Smooth muscle cell (in vitro differentiated cells): Measurements from ENCODE around the gene KIF23. TPM values are rescaled to one million over a fixed set of nuclear protein-coding genes. Genes with fewer than 3 reads are reported as not detected.

ENCODE experiments used
- DNase-seq: peaks from one replicate; lab custom pipeline; 2025; ENCODE audit not compliant: unreplicated experiment; lab: John Stamatoyannopoulos, UW
- H2AFZ ChIP-seq: fragments of 200-600 bp; sonication (generic); 2 replicates; pipeline ENCODE4 v1.6.0; 2016; ENCODE audit warnings: antibody characterized with exemption, low read depth, mild to moderate bottlenecking
- H3F3A ChIP-seq: fragments of 200-600 bp; sonication (generic); 2 replicates; pipeline ENCODE4 v1.6.0; 2017; ENCODE audit warnings: antibody characterized with exemption, low read depth
- H3K27ac ChIP-seq: fragments of 200-600 bp; sonication (generic); 2 replicates; pipeline ENCODE4 v1.5.1; 2016; ENCODE audit warnings: low read depth, mild to moderate bottlenecking
- H3K27me3 ChIP-seq: fragments of 200-600 bp; sonication (generic); 2 replicates; pipeline ENCODE4 v1.6.1; 2016; ENCODE audit warnings: low read depth, mild to moderate bottlenecking
- H3K36me3 ChIP-seq: fragments of 200-600 bp; sonication (generic); 2 replicates; pipeline ENCODE4 v1.5.1; 2016; ENCODE audit warnings: low read depth
- H3K4me1 ChIP-seq: fragments of 200-600 bp; sonication (generic); 2 replicates; pipeline ENCODE4 v1.5.1; 2016; ENCODE audit warnings: low read depth
- H3K4me2 ChIP-seq: fragments of 200-600 bp; sonication (generic); 2 replicates; pipeline ENCODE4 v1.6.0; 2016; ENCODE audit warnings: mild to moderate bottlenecking
- H3K4me3 ChIP-seq: fragments of 200-600 bp; sonication (generic); 2 replicates; pipeline ENCODE4 v1.5.1; 2016; ENCODE audit warnings: mild to moderate bottlenecking
- H3K79me2 ChIP-seq: fragments of 200-600 bp; sonication (generic); 2 replicates; pipeline ENCODE4 v1.6.0; 2016; ENCODE audit warnings: low read depth, mild to moderate bottlenecking
- H3K9ac ChIP-seq: fragments of 200-600 bp; sonication (generic); 2 replicates; pipeline ENCODE4 v1.6.0; 2016; ENCODE audit warnings: low read depth
- H3K9me3 ChIP-seq: fragments of 200-600 bp; sonication (generic); replicated peaks from 2 replicates; pipeline ENCODE4 v1.5.1; 2016; ENCODE audit warnings: low read depth
- H4K20me1 ChIP-seq: fragments of 200-600 bp; sonication (generic); 2 replicates; pipeline ENCODE4 v1.6.0; 2016; ENCODE audit warnings: low read depth
- CTCF ChIP-seq: fragments of 200-600 bp; sonication (generic); IDR thresholded peaks from 2 replicates; pipeline ENCODE4 v1.5.1; 2017; ENCODE audit warnings: borderline replicate concordance, mild to moderate bottlenecking, antibody characterized with exemption; ENCODE audit not compliant: insufficient read depth, poor library complexity, severe bottlenecking
- WGBS: methylation state at CpG from one replicate; pipeline ENCODE4 v1.1.7; 2016; ENCODE audit warnings: low lambda C conversion rate; 5-methylcytosine and 5-hydroxymethylcytosine counted together
- polyA plus RNA-seq: library from polyadenylated mRNA; unstranded; fragments of >200 nt; fragmentation: Nextera tagmentation; extraction: Ambion mirVana; gene quantifications from 2 replicates; pipeline ENCODE4 v1.2.1, GENCODE V29; 2016
- total RNA-seq: library from RNA; depleted of rRNA; stranded (reverse); fragments of >200 nt; gene quantifications from 2 replicates; pipeline ENCODE4 v1.2.3, GENCODE V29; 2014

The KIF23 gene
- total and polyA plus RNA-seq, 2 experiments from 2014 or later: 14.3 to 44.1 TPM

DNA sequence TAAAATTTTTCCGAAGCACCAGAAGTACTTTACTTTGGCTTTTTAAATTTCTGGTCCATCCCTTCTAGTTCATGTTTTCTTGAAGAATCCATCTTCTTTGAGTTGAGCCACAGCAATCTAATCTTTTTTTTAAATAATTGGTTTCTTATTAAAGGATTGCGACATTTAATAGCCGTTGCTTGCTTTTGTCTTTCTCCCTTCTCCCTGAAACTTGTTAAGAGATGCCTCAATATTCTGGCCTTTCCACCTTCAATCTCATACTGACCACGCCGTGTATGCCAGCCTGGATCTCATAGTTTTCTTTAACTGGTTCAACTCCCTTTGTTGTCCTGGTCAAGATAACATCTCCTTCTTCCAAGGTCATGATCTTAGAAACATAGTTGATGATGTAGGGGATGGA, 20.1 kb downstream of the KIF23 start:
- no peak overlapping the region for H3K4me2 ChIP-seq
- WGBS: 91% methylated on average over 5 of the region's 5 CpGs
- no peaks in the 10 kb centered on the region for H3F3A ChIP-seq
- H3K4me1 ChIP-seq: no peaks in the 10 kb centered on the region
- H3K4me3 ChIP-seq: no peak overlapping the region
- H3K9me3 ChIP-seq: no peaks in the 10 kb centered on the region
- peaks cover 7% of the 10 kb centered on the region for H3K36me3 ChIP-seq
- H4K20me1 ChIP-seq: no peaks in the 10 kb centered on the region
- DNase-seq: no peak
- no peak overlapping the region for H3K9ac ChIP-seq
- no peak for TF ChIP-seq CTCF
- H3K79me2 ChIP-seq: no peaks in the 10 kb centered on the region
- H3K27ac ChIP-seq: no peak overlapping the region
- H3K27me3 ChIP-seq: no peaks in the 10 kb centered on the region
- H2AFZ ChIP-seq: no peak overlapping the region

DNA sequence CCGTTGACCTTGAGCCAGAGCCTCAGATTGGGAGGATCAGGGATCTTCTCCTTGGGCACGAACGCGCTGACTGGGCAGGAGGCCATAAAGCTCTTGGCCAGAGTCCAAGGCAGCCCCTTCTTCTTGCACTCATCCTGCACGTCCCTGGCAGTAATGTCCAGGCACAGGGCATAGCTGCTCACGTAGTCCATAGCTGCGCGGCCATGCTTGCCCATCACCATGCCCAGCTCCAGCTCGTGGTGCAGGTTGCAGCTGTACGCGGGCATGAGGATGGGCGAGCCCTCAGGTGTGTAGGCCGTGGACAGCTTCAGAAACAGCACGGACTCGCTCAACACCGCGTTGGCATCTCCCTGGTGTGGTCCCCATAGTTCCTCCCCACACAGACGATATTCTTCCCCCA, 20.5 kb downstream of the KIF23 start:
- H4K20me1 ChIP-seq: no peaks in the 10 kb centered on the region
- no peak for TF ChIP-seq CTCF
- DNase-seq: no peak
- H3K9me3 ChIP-seq: no peaks in the 10 kb centered on the region
- WGBS: over 99% methylated on average over 18 of the region's 18 CpGs
- no peaks in the 10 kb centered on the region for H3K79me2 ChIP-seq
- no peaks in the 10 kb centered on the region for H3K27me3 ChIP-seq
- peaks cover 3% of the 10 kb centered on the region for H3K36me3 ChIP-seq
- H3K4me2 ChIP-seq: no peak overlapping the region
- no peak overlapping the region for H3K4me3 ChIP-seq
- H3K27ac ChIP-seq: no peak overlapping the region
- no peak overlapping the region for H2AFZ ChIP-seq
- H3K9ac ChIP-seq: no peak overlapping the region
- H3K4me1 ChIP-seq: no peaks in the 10 kb centered on the region
- no peaks in the 10 kb centered on the region for H3F3A ChIP-seq

DNA sequence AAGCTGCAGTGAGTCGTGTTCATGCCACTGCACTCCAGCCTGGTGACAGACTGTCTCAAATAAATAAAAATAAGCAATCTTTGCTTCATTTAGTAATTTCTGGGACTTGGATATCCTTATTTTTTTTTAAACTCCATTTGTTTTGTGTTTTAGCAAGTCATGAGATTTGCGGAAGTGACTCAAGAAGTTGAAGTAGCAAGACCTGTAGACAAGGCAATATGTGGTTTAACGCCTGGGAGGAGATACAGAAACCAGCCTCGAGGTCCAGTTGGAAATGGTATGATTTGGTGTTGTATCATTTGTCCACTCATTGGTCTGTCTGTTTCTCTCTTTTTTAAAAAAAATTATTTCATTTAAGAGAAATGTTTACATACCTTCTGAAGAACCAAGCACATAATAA, 21.8 kb downstream of the KIF23 start:
- no peak overlapping the region for H3K9ac ChIP-seq
- H3K27ac ChIP-seq: no peak overlapping the region
- no peaks in the 10 kb centered on the region for H3F3A ChIP-seq
- TF ChIP-seq CTCF: no peak
- WGBS: 98% methylated on average over 4 of the region's 4 CpGs
- no peaks in the 10 kb centered on the region for H3K27me3 ChIP-seq
- no peak for DNase-seq
- no peak overlapping the region for H2AFZ ChIP-seq
- no peaks in the 10 kb centered on the region for H3K79me2 ChIP-seq
- H3K9me3 ChIP-seq: no peaks in the 10 kb centered on the region
- H3K4me3 ChIP-seq: no peak overlapping the region
- no peaks in the 10 kb centered on the region for H3K4me1 ChIP-seq
- no peak overlapping the region for H3K4me2 ChIP-seq
- H4K20me1 ChIP-seq: no peaks in the 10 kb centered on the region
- peaks cover 3% of the 10 kb centered on the region for H3K36me3 ChIP-seq

DNA sequence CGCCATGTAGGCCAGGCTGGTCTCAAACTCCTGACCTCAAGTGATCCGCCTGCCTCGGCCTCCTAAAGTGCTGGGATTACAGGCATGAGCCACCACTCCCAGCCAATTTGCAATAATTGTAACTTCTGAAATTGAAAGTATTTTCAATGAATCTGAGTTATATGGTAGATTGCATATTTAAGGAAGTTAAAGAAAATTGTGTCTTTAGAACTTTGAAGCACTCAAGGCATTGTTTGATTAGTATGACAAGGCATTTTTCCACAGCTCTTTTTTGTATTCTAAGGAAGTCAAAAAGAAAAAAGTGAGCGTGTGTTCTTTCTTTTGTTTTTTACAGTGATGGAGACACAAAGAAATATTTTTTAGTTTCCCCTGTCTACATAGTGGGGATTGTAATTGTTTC, 22.8 kb downstream of the KIF23 start:
- Histone ChIP-seq H3K9me3 (no peaks in the 10 kb centered on the region), H4K20me1 (no peaks in the 10 kb centered on the region), H3K9ac (no peak overlapping the region), H3K4me2 (no peak overlapping the region), H3K4me3 (no peak overlapping the region), H3K27ac (no peak overlapping the region), H3K27me3 (no peaks in the 10 kb centered on the region), H3K4me1 (no peaks in the 10 kb centered on the region), H2AFZ (no peak overlapping the region), H3K79me2 (no peaks in the 10 kb centered on the region), H3K36me3 (peaks cover 3% of the 10 kb centered on the region), H3F3A (no peaks in the 10 kb centered on the region)
- no peak for DNase-seq
- WGBS: 99% methylated on average over 4 of the region's 4 CpGs
- no peak for TF ChIP-seq CTCF
